Measurements from ENCODE around the gene SLC15A2. TPM values are rescaled to one million over a fixed set of nuclear protein-coding genes. Genes with fewer than 3 reads are reported as not detected.

SLC15A2 gene
- total RNA-seq, 1 experiment from 2014 or later = 2.4 TPM

- no peak for TF ChIP-seq CTCF (conservative IDR thresholded peaks at IDR 0.05)
- Histone ChIP-seq H2BK120ac (ENCODE audit: low read depth, low read length, poor library complexity, severe bottlenecking) (no peak overlapping the region), H3K56ac (ENCODE audit: insufficient read length, low read depth, low read length) (no peak overlapping the region), H3K18ac (ENCODE audit: insufficient read length, low read depth, low read length) (no peak overlapping the region), H3K79me1 (ENCODE audit: insufficient read depth, low read depth, low read length, poor library complexity, severe bottlenecking) (no peaks in the 10 kb centered on the region), H3K4me2 (ENCODE audit: insufficient read depth, insufficient read length, low read length) (no peak overlapping the region), H3K23me2 (ENCODE audit: insufficient read length, low read depth, low read length, poor library complexity, severe bottlenecking) (no peaks in the 10 kb centered on the region), H3K4ac (ENCODE audit: low read depth, low read length) (no peak overlapping the region), H3K4me1 (ENCODE audit: insufficient read depth, low read length) (peaks cover 4% of the 10 kb centered on the region; the same call in 1 of the 2 replicates), H4K8ac (replicated peaks; ENCODE audit: insufficient read length, low read depth, low read length) (no peak overlapping the region), H3K27me3 (ENCODE audit: insufficient read depth, low read length) (no peaks in the 10 kb centered on the region), H2AK5ac (ENCODE audit: insufficient read length, low read length) (no peak overlapping the region), H2BK5ac (ENCODE audit: insufficient read length, low read length) (no peak overlapping the region), H3T11ph (ENCODE audit: low read length) (no peak overlapping the region), H4K5ac (ENCODE audit: insufficient read length, low read depth, low read length) (no peak overlapping the region), H3K27ac (ENCODE audit: insufficient read length, low read depth, low read length) (no peak overlapping the region), H2BK15ac (ENCODE audit: low read depth, low read length) (no peak overlapping the region), H4K20me1 (ENCODE audit: control insufficient read depth, insufficient read depth, insufficient read length) (no peaks in the 10 kb centered on the region), H4K91ac (ENCODE audit: insufficient read length, low read depth, low read length) (no peak overlapping the region), H3K79me2 (ENCODE audit: insufficient read depth, low read length) (no peaks in the 10 kb centered on the region), H2BK12ac (ENCODE audit: insufficient read length, low read depth, low read length) (no peak overlapping the region), H3K9ac (ENCODE audit: extremely low read depth, insufficient read length, low read length) (no peak overlapping the region), H2AFZ (ENCODE audit: low read length) (no peak overlapping the region), H3K23ac (ENCODE audit: insufficient read length, low read depth, low read length) (no peak overlapping the region), H3K9me3 (ENCODE audit: control insufficient read depth, low read depth, low read length) (no peaks in the 10 kb centered on the region), H2BK20ac (ENCODE audit: low read depth, low read length, poor library complexity, severe bottlenecking) (no peak overlapping the region), H3K14ac (ENCODE audit: insufficient read depth, low read length) (no peak overlapping the region)
- Mint-ChIP-seq H3K27ac (peak overlapping the region in 2 of 3 experiments; percentile 34 to 65; a peak in 4 of 7 replicates), H3K27me3 (ENCODE audit: low read depth) (no peaks in the 10 kb centered on the region), H3K36me3 (ENCODE audit: insufficient read depth in 1 of 3, low read depth in 3 of 3) (peaks cover 9 to 15% (median 9%) of the 10 kb centered on the region in 3 experiments; a peak in 6 of 7 replicates), H3K4me3 (no peak overlapping the region), H3K4me1 (peaks cover 42 to 50% of the 10 kb centered on the region in 2 experiments), H3K9me3 (peaks cover 0 to 1% of the 10 kb centered on the region in 2 experiments; a peak in 2 of 5 replicates)
- no peak for DNase-seq
Measured at GRCh38 chr3:121895736-121896135, 1.5 kb downstream of the SLC15A2 start.

Data from H9 (cell line).